GM23248 (cell line): ENCODE data around the gene ANKRD13C. TPM values are rescaled to one million over a fixed set of nuclear protein-coding genes. Genes with fewer than 3 reads are reported as not detected.

Experiments used
- DNase-seq: peaks from one replicate; pipeline ENCODE4 v3.0.0-alpha.2; 2015
- H2AFZ ChIP-seq: fragments of 200-600 bp; sonication (generic); 2 replicates; pipeline ENCODE4 v1.6.1; 2016; ENCODE audit warnings: antibody characterized with exemption
- H3F3A ChIP-seq: fragments of 200-600 bp; sonication (generic); 2 replicates; pipeline ENCODE4 v1.6.1; 2016; ENCODE audit warnings: mild to moderate bottlenecking, antibody characterized with exemption, mixed run types; ENCODE audit not compliant: insufficient read depth
- H3K27ac ChIP-seq: fragments of 200-600 bp; sonication (generic); 2 replicates; pipeline ENCODE4 v1.5.1; 2016; ENCODE audit warnings: mild to moderate bottlenecking
- H3K27me3 ChIP-seq: fragments of 200-600 bp; sonication (generic); replicated peaks from 2 replicates; pipeline ENCODE4 v1.6.1; 2016; ENCODE audit warnings: mild to moderate bottlenecking; ENCODE audit not compliant: insufficient read depth
- H3K36me3 ChIP-seq: fragments of 200-600 bp; sonication (generic); 2 replicates; pipeline ENCODE4 v1.6.1; 2016; ENCODE audit warnings: low read depth, mild to moderate bottlenecking
- H3K4me1 ChIP-seq: fragments of 200-600 bp; sonication (generic); 2 replicates; pipeline ENCODE4 v1.6.1; 2016; ENCODE audit warnings: mild to moderate bottlenecking; ENCODE audit not compliant: insufficient read depth
- H3K4me2 ChIP-seq: fragments of 200-600 bp; sonication (generic); one replicate; pipeline ENCODE4 v1.6.1; 2016; ENCODE audit warnings: mild to moderate bottlenecking; ENCODE audit not compliant: unreplicated experiment
- H3K4me3 ChIP-seq: fragments of 200-600 bp; sonication (generic); 2 replicates; pipeline ENCODE4 v1.5.1; 2016; ENCODE audit warnings: mild to moderate bottlenecking
- H3K79me2 ChIP-seq: fragments of 200-600 bp; sonication (generic); 2 replicates; pipeline ENCODE4 v1.6.1; 2016; ENCODE audit warnings: mild to moderate bottlenecking; ENCODE audit not compliant: insufficient read depth
- H3K9ac ChIP-seq: fragments of 200-600 bp; sonication (generic); 2 replicates; pipeline ENCODE4 v1.6.1; 2016; ENCODE audit warnings: mild to moderate bottlenecking
- H3K9me2 ChIP-seq: fragments of 200-600 bp; sonication (generic); 2 replicates; pipeline ENCODE4 v1.6.1; 2016; ENCODE audit warnings: mixed run types, mild to moderate bottlenecking, moderate library complexity; ENCODE audit not compliant: insufficient read depth
- H3K9me3 ChIP-seq: fragments of 200-600 bp; sonication (generic); one replicate; pipeline ENCODE4 v1.6.1; 2017; ENCODE audit warnings: low read depth
- H4K20me1 ChIP-seq: fragments of 200-600 bp; sonication (generic); 2 replicates; pipeline ENCODE4 v1.6.0; 2016; ENCODE audit not compliant: insufficient read depth
- EZH2 ChIP-seq: fragments of 200-600 bp; sonication (generic); IDR thresholded peaks from 2 replicates; pipeline ENCODE4 v1.6.1; 2018; ENCODE audit warnings: antibody characterized with exemption, mild to moderate bottlenecking; ENCODE audit not compliant: insufficient read depth, poor library complexity, severe bottlenecking
- EZH2phosphoT487 ChIP-seq: fragments of 200-600 bp; sonication (generic); IDR thresholded peaks from 2 replicates; pipeline ENCODE4 v1.6.1; 2018; ENCODE audit warnings: antibody characterized with exemption, moderate library complexity, mild to moderate bottlenecking, low read depth; ENCODE audit not compliant: insufficient read depth
- WGBS, 2 experiments: methylation state at CpG; one replicate each; pipeline ENCODE4 v1.1.6; 2015 to 2017; ENCODE audit warnings: low lambda C conversion rate in 2 of 2, low coverage in 1 of 2; ENCODE audit errors: missing lambda C conversion rate in 2 of 2; 5-methylcytosine and 5-hydroxymethylcytosine counted together
- in situ Hi-C: fragments of 300-500 bp; cut with MboI; formaldehyde crosslinking; loops from 2 replicates; pipeline ENCODE4 v1.15.0; 2020
- polyA plus RNA-seq: library from polyadenylated mRNA; unstranded; fragments of >200 nt; fragmentation: Nextera tagmentation; extraction: Ambion mirVana; gene quantifications from 2 replicates; pipeline ENCODE4 v1.2.1, GENCODE V29; 2016
- total RNA-seq: library from RNA; depleted of rRNA; stranded (reverse); fragments of >200 nt; shearing (Covaris generic); gene quantifications from 2 replicates; pipeline ENCODE4 v1.2.3, GENCODE V29; 2014

ANKRD13C gene
- total and polyA plus RNA-seq, 2 experiments from 2014 or later: 28.6 to 33.4 TPM

- H3K9ac ChIP-seq: no peak overlapping the region
- in situ Hi-C loops: no loop called here
Observed at GRCh38 chr1:70293186-70293843, 61.2 kb downstream of the ANKRD13C start.

GRCh38 chr1:70290218-70290617 lies 64.3 kb downstream of the ANKRD13C start:
- peak; percentile 40 for DNase-seq
- no peaks in the 10 kb centered on the region for H3K27me3 ChIP-seq
- H3K4me2 ChIP-seq: no peak overlapping the region
- no peak overlapping the region for H3K9ac ChIP-seq
- H3K27ac ChIP-seq: no peak overlapping the region
- 44 to 50% methylated on average over 1 of the region's 1 CpG for whole genome bisulfite sequencing, 2 experiments
- TF ChIP-seq EZH2phosphoT487: no peak
- TF ChIP-seq EZH2: no peak
- no peaks in the 10 kb centered on the region for H3K9me3 ChIP-seq
- H3K9me2 ChIP-seq: no peaks in the 10 kb centered on the region
- no peaks in the 10 kb centered on the region for H3K4me1 ChIP-seq
- in situ Hi-C loops: no loop called here
- H3F3A ChIP-seq: no peaks in the 10 kb centered on the region
- H3K4me3 ChIP-seq: no peak overlapping the region
- peaks cover 28% of the 10 kb centered on the region; the same call in 1 of the 2 replicates for H3K79me2 ChIP-seq
- H2AFZ ChIP-seq: no peak overlapping the region
- peaks cover 34% of the 10 kb centered on the region for H3K36me3 ChIP-seq
- no peaks in the 10 kb centered on the region for H4K20me1 ChIP-seq

More at GRCh38 chr1:70293186-70293843, 61.2 kb downstream of the ANKRD13C start:
- no peak overlapping the region for H3K4me3 ChIP-seq
- H3K9me3 ChIP-seq: no peaks in the 10 kb centered on the region
- TF ChIP-seq EZH2 (no peak), EZH2phosphoT487 (no peak)
- peaks cover 43% of the 10 kb centered on the region for H3K36me3 ChIP-seq
- no peaks in the 10 kb centered on the region for H3K4me1 ChIP-seq
- H3K4me2 ChIP-seq: no peak overlapping the region
- H4K20me1 ChIP-seq: no peaks in the 10 kb centered on the region
- H3K9me2 ChIP-seq: no peaks in the 10 kb centered on the region
- no peak for DNase-seq
- H3F3A ChIP-seq: no peaks in the 10 kb centered on the region
- no peak overlapping the region for H3K27ac ChIP-seq
- no peak overlapping the region for H2AFZ ChIP-seq
- H3K27me3 ChIP-seq: no peaks in the 10 kb centered on the region
- H3K79me2 ChIP-seq: peaks cover 16% of the 10 kb centered on the region; the same call in 1 of the 2 replicates

- H3K36me3 ChIP-seq: peaks cover 25% of the 10 kb centered on the region
- no peaks in the 10 kb centered on the region for H4K20me1 ChIP-seq
- no peaks in the 10 kb centered on the region for H3K9me2 ChIP-seq
- no peak overlapping the region for H3K4me2 ChIP-seq
- H3K27ac ChIP-seq: no peak overlapping the region
- no peaks in the 10 kb centered on the region for H3F3A ChIP-seq
- H2AFZ ChIP-seq: no peak overlapping the region
- TF ChIP-seq EZH2 (no peak), EZH2phosphoT487 (no peak)
- no peak overlapping the region for H3K9ac ChIP-seq
- no peaks in the 10 kb centered on the region for H3K4me1 ChIP-seq
- H3K27me3 ChIP-seq: no peaks in the 10 kb centered on the region
- peaks cover 19% of the 10 kb centered on the region; the same call in 1 of the 2 replicates for H3K79me2 ChIP-seq
- no peak overlapping the region for H3K4me3 ChIP-seq
- DNase-seq: no peak
- in situ Hi-C loops: no loop called here
- no peaks in the 10 kb centered on the region for H3K9me3 ChIP-seq
Observed at GRCh38 chr1:70288166-70288565, 66.4 kb downstream of the ANKRD13C start.

DNA sequence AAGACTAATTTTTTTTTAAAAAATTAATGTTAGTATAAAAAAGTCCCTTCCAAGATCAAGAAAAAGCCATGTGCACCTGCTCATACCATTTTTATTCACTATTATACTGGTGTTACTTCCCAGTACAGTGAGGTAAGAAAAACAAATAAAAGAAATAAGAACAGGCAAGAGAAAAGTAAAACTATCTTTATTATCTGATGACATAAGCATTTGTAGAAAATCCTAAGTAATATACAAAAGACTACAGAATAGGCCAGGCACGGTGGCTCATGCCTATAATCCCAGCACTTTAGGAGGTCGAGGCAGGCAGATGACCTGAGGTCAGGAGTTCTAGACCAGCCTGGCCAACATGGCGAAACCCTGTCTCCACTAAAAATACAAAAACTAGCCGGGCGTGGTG lies 68.1 kb downstream of the ANKRD13C start:
- peaks cover 18% of the 10 kb centered on the region for H3K36me3 ChIP-seq
- in situ Hi-C loops: no loop called here
- no peaks in the 10 kb centered on the region for H4K20me1 ChIP-seq
- no peaks in the 10 kb centered on the region for H3K9me2 ChIP-seq
- no peaks in the 10 kb centered on the region for H3K27me3 ChIP-seq
- 85 to 91% methylated on average over 5 of the region's 5 CpGs for WGBS, 2 experiments
- H3K9ac ChIP-seq: no peak overlapping the region
- no peaks in the 10 kb centered on the region for H3K4me1 ChIP-seq
- no peak overlapping the region for H2AFZ ChIP-seq
- no peaks in the 10 kb centered on the region for H3F3A ChIP-seq
- no peak overlapping the region for H3K4me2 ChIP-seq
- TF ChIP-seq EZH2phosphoT487 (no peak), EZH2 (no peak)
- H3K79me2 ChIP-seq: peaks cover 17% of the 10 kb centered on the region; the same call in 1 of the 2 replicates
- H3K27ac ChIP-seq: no peak overlapping the region
- no peaks in the 10 kb centered on the region for H3K9me3 ChIP-seq
- DNase-seq: no peak
- H3K4me3 ChIP-seq: no peak overlapping the region

DNA sequence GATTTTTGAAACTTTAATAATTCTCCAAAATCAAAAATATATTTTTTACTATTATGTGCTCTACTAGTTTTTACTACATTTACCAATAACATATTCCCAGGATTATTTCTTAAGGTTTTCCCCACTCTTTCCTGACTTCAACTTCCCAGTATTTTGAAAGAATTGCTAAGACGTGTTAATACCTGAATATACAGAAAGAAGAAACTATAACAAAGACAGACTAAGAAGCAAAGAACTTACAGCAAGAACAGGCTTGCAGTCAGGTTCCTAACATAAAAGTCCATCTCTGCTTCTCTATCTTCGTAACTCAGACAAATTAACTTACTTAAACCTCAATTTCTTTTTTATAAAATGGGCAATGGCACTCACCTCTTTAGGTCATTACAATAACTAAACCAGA lies 70.2 kb downstream of the ANKRD13C start:
- Histone ChIP-seq H4K20me1 (no peaks in the 10 kb centered on the region), H3K4me1 (no peaks in the 10 kb centered on the region), H3K4me2 (no peak overlapping the region), H2AFZ (no peak overlapping the region), H3K4me3 (no peak overlapping the region), H3K79me2 (peaks cover 17% of the 10 kb centered on the region; the same call in 1 of the 2 replicates), H3K9ac (no peak overlapping the region), H3K27ac (no peak overlapping the region), H3K9me3 (no peaks in the 10 kb centered on the region), H3K27me3 (no peaks in the 10 kb centered on the region), H3K9me2 (no peaks in the 10 kb centered on the region), H3F3A (no peaks in the 10 kb centered on the region), H3K36me3 (peaks cover 9% of the 10 kb centered on the region; the same call in 1 of the 2 replicates)
- no peak for DNase-seq
- in situ Hi-C loops: no loop called here
- TF ChIP-seq EZH2phosphoT487: no peak
- no peak for TF ChIP-seq EZH2
- 96 to 100% methylated on average over 2 of the region's 2 CpGs for WGBS, 2 experiments
